BE2C (cell line): ENCODE measurements around the gene CCDC87.

Experiments
- DNase-seq: peaks from one replicate; pipeline ENCODE4 v3.0.0-alpha.2; 2020
- H3K27me3 ChIP-seq: fragments of 250-450 bp; sonication (Bioruptor Pico); 2 replicates; pipeline ENCODE4 v1.5.1; 2020; ENCODE audit warnings: mild to moderate bottlenecking
- H3K36me3 ChIP-seq: fragments of 250-450 bp; sonication (Bioruptor Pico); 2 replicates; pipeline ENCODE4 v1.5.1; 2020; ENCODE audit warnings: mild to moderate bottlenecking
- H3K4me1 ChIP-seq: fragments of 250-450 bp; sonication (Bioruptor Pico); 2 replicates; pipeline ENCODE4 v1.5.1; 2020
- H3K4me3 ChIP-seq: 2 replicates; pipeline ENCODE4 v1.5.1; 2011; ENCODE audit warnings: low read depth, low read length
- H3K9me3 ChIP-seq: fragments of 250-450 bp; sonication (Bioruptor Pico); 2 replicates; pipeline ENCODE4 v1.5.1; 2020
- TF ChIP-seq, protein P1 (sequence below): IDR thresholded peaks from 2 replicates; pipeline ENCODE4 v1.5.1; 2012; ENCODE audit warnings: mild to moderate bottlenecking, low read depth, low read length

The CCDC87 gene

DNA sequence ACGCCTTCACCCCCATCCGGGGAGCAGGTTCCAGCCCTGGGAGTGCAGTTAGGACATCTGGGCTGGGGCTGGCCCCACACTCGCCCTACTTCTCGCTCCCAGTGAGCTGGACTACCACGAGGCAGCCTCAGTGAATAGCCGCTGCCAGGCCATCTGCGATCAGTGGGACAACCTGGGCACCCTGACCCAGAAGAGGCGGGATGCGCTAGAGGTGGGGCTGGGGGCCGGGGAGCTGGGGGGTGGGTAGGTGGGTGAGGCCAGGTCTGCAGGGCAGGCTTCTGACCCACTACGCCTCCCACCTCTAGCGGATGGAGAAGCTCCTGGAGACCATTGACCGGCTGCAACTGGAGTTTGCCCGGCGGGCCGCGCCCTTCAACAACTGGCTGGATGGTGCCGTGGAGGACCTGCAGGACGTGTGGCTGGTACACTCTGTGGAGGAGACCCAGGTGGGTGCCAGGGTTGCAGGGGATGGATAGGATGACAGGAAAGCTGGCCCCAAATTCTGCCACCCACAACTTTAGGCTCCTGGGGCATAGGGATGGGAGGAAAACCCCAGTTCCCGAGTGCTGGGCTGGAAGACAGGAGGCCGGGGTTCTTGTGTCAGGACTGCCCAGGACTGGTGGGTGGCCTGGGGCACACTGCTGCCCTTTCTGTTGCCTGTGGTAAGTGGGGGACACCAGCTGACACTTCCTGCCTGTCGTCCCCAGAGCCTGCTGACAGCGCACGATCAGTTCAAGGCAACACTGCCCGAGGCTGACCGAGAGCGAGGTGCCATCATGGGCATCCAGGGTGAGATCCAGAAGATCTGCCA lies 32.8 kb downstream of the CCDC87 start:
- TF ChIP-seq, protein P1, sequence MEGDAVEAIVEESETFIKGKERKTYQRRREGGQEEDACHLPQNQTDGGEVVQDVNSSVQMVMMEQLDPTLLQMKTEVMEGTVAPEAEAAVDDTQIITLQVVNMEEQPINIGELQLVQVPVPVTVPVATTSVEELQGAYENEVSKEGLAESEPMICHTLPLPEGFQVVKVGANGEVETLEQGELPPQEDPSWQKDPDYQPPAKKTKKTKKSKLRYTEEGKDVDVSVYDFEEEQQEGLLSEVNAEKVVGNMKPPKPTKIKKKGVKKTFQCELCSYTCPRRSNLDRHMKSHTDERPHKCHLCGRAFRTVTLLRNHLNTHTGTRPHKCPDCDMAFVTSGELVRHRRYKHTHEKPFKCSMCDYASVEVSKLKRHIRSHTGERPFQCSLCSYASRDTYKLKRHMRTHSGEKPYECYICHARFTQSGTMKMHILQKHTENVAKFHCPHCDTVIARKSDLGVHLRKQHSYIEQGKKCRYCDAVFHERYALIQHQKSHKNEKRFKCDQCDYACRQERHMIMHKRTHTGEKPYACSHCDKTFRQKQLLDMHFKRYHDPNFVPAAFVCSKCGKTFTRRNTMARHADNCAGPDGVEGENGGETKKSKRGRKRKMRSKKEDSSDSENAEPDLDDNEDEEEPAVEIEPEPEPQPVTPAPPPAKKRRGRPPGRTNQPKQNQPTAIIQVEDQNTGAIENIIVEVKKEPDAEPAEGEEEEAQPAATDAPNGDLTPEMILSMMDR = no peak
- Histone ChIP-seq H3K9me3 (no peaks in the 10 kb centered on the region), H3K4me1 (no peaks in the 10 kb centered on the region), H3K4me3 (no peak overlapping the region), H3K27me3 (no peaks in the 10 kb centered on the region), H3K36me3 (no peaks in the 10 kb centered on the region)
- DNase-seq = no peak

DNA sequence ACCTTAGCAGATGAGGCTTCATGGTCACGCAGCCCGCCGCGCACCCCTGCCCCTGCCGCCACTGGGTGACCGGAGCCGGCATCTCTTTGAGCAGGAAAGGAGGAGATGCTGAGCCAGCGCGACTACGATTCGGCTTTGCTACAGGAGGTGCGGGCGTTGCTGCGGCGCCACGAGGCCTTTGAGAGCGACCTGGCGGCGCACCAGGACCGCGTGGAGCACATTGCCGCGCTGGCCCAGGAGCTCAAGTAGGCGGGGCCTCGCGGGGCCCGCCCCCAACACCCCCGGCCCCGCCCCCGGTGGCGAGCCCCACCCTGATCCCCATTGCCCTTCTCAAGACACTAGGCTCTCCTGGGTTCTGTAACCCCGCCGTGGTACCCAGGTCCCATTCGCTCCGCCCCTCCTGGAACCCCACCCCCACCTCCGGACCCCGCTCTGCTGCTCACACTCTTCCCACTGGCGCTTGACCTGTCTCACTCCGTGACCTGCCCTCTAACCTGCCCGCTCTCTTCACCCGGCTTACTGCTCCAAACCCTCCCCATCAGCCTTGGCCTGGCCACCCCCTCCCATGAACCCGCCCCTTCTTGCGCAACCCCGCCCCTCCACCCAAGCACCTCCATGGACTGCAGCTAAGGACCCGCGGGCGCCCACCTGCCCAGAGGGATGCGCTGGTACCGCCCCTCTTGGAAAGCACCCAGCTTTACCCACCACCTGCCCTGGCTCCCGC lies 33.6 kb downstream of the CCDC87 start:
- no peak overlapping the region for H3K4me3 ChIP-seq
- TF ChIP-seq, protein P1 = no peak
- no peaks in the 10 kb centered on the region for H3K27me3 ChIP-seq
- DNase-seq = no peak
- no peaks in the 10 kb centered on the region for H3K9me3 ChIP-seq
- H3K4me1 ChIP-seq = no peaks in the 10 kb centered on the region
- H3K36me3 ChIP-seq = no peaks in the 10 kb centered on the region

- Histone ChIP-seq H3K4me1 (no peaks in the 10 kb centered on the region), H3K9me3 (no peaks in the 10 kb centered on the region), H3K4me3 (no peak overlapping the region), H3K36me3 (no peaks in the 10 kb centered on the region), H3K27me3 (no peaks in the 10 kb centered on the region)
- TF ChIP-seq, protein P1 = no peak
- no peak for DNase-seq
Observed at GRCh38 chr11:66557733-66558326, 35.0 kb downstream of the CCDC87 start.

DNA sequence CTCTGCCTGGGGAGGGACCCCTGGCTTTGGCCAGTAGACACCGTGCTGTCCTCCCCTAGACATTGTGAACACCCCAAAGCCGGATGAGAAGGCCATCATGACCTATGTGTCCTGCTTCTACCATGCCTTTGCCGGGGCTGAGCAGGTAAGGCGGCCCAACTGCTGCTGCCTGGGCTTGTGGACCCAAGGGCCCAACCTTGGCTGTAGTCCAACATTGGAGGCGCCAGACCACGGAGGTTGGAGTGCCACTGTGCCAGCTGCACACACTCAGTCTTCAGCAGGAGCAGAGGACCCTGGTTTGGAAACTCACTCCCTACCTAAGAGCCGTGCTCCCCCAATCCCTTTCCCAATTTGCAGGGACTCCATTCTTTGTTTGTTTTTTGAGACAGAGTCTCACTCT lies 36.8 kb downstream of the CCDC87 start:
- Histone ChIP-seq H3K4me1 (no peaks in the 10 kb centered on the region), H3K36me3 (no peaks in the 10 kb centered on the region), H3K9me3 (no peaks in the 10 kb centered on the region), H3K4me3 (no peak overlapping the region), H3K27me3 (no peaks in the 10 kb centered on the region)
- DNase-seq = no peak
- TF ChIP-seq, protein P1 = no peak

- TF ChIP-seq, protein P1 = no peak
- Histone ChIP-seq H3K4me3 (no peak overlapping the region), H3K9me3 (no peaks in the 10 kb centered on the region), H3K4me1 (no peaks in the 10 kb centered on the region), H3K36me3 (no peaks in the 10 kb centered on the region), H3K27me3 (no peaks in the 10 kb centered on the region)
- DNase-seq = no peak
Observed at GRCh38 chr11:66555416-66555815, 37.4 kb downstream of the CCDC87 start.

- H3K4me3 ChIP-seq = no peak overlapping the region
- TF ChIP-seq, protein P1 = no peak
- H3K4me1 ChIP-seq = no peaks in the 10 kb centered on the region
- DNase-seq = no peak
- no peaks in the 10 kb centered on the region for H3K27me3 ChIP-seq
- H3K36me3 ChIP-seq = no peaks in the 10 kb centered on the region
- no peaks in the 10 kb centered on the region for H3K9me3 ChIP-seq
Observed at GRCh38 chr11:66554602-66555001, 38.3 kb downstream of the CCDC87 start.
